Measurements from ENCODE around the gene PRMT2.

The PRMT2 gene

DNA sequence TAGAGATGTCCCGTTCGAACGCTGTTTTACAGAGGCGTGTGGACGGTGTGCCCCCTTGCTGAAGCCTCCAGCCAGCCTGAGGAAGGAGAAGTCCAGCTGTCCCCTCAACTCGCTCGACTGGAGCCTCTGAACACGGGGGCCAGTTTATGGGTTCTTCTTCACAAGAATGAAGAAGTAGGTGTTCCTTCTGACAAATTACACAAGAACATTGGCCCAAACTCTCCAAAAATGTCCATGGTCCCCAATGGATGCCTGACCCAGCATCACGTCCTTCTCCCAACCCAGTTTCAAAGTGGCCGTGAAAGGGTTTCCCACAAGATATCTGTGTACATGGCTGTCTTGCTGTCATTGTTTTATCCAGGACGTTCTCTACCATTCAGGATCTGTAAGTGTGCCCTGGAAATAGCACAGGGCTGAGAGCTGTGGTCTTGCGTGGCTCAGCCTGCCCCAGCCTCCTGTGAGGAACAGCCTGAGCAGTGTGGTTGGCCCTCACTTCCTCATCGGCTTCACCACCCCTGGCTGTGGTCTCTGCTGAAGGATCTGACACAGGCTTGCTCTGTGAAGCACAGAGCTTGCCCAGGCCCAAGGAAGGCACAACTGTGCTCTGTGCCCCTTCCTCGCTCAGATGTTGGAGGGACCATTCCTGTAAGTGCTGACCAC, 29.6 kb upstream of the PRMT2 start:
- CTCF ChIA-PET: no interaction called here
- no peak for TF ChIP-seq LEF1 (IDR thresholded peaks at IDR 0.05; ENCODE audit: borderline replicate concordance)
- TF ChIP-seq ARNT (IDR thresholded peaks at IDR 0.05): no peak
- TF ChIP-seq L3MBTL2 (conservative IDR thresholded peaks at IDR 0.05): no peak
- no peak for TF ChIP-seq SP1 (IDR thresholded peaks at IDR 0.05)
- TF ChIP-seq HDGF (IDR thresholded peaks at IDR 0.05; ENCODE audit: borderline replicate concordance): no peak
- TF ChIP-seq PKNOX1 (IDR thresholded peaks at IDR 0.05): no peak
- no peak for TF ChIP-seq TARDBP (IDR thresholded peaks at IDR 0.05)
- no peak for TF ChIP-seq ELF4 (IDR thresholded peaks at IDR 0.05)
- no peak for TF ChIP-seq SUZ12 (IDR thresholded peaks at IDR 0.05)
- TF ChIP-seq BHLHE40 (IDR thresholded peaks at IDR 0.05; ENCODE audit: borderline replicate concordance): no peak
- TF ChIP-seq FOXA1 (IDR thresholded peaks at IDR 0.05): no peak
- TF ChIP-seq FOXM1 (IDR thresholded peaks at IDR 0.05; ENCODE audit: borderline replicate concordance): no peak
- TF ChIP-seq NFRKB (IDR thresholded peaks at IDR 0.05): no peak
- TF ChIP-seq CTBP1 (IDR thresholded peaks at IDR 0.05; ENCODE audit: borderline replicate concordance): no peak
- no peak for TF ChIP-seq ZNF384 (IDR thresholded peaks at IDR 0.05)
- TF ChIP-seq FOXK2 (IDR thresholded peaks at IDR 0.05): no peak
- POLR2A ChIA-PET: no interaction called here

DNA sequence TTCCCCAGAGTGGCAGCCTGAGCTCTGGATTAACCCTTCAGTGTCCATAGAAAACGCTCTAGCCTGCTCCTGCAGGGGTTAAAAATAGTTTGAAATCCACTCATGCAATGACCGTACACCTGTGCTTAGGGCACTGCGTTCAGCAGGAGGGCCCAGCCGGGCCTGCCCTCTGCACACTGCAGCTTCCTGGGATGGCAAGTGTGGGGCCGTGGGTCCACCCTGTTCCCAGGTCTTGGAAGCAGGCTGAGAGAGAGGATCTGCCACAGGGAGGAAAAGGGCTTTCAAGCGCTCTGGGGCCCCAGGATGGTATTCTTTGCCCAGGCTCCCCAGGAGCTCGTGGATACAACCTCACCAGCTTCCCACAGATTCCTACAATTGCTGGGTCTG, 29.1 kb upstream of the PRMT2 start:
- CTCF ChIA-PET: no interaction called here
- POLR2A ChIA-PET: no interaction called here
- no peak for DNase-seq (ENCODE audit: extremely low spot score)
- TF ChIP-seq ZNF384 (IDR thresholded peaks at IDR 0.05): no peak
- TF ChIP-seq CTBP1 (IDR thresholded peaks at IDR 0.05; ENCODE audit: borderline replicate concordance): no peak
- no peak for TF ChIP-seq SUZ12 (IDR thresholded peaks at IDR 0.05)
- no peak for TF ChIP-seq BHLHE40 (IDR thresholded peaks at IDR 0.05; ENCODE audit: borderline replicate concordance)
- TF ChIP-seq PKNOX1 (IDR thresholded peaks at IDR 0.05): no peak
- no peak for TF ChIP-seq ELF4 (IDR thresholded peaks at IDR 0.05)
- no peak for TF ChIP-seq NFRKB (IDR thresholded peaks at IDR 0.05)
- no peak for TF ChIP-seq L3MBTL2 (conservative IDR thresholded peaks at IDR 0.05)
- no peak for TF ChIP-seq FOXM1 (IDR thresholded peaks at IDR 0.05; ENCODE audit: borderline replicate concordance)
- no peak for TF ChIP-seq FOXK2 (IDR thresholded peaks at IDR 0.05)
- TF ChIP-seq FOXA1 (IDR thresholded peaks at IDR 0.05): no peak
- TF ChIP-seq ARNT (IDR thresholded peaks at IDR 0.05): no peak
- TF ChIP-seq TARDBP (IDR thresholded peaks at IDR 0.05): no peak
- TF ChIP-seq LEF1 (IDR thresholded peaks at IDR 0.05; ENCODE audit: borderline replicate concordance): no peak
- TF ChIP-seq SP1 (IDR thresholded peaks at IDR 0.05): no peak
- TF ChIP-seq HDGF (IDR thresholded peaks at IDR 0.05; ENCODE audit: borderline replicate concordance): no peak

More for the DNA sequence above, 29.6 kb upstream of the PRMT2 start:
- no peak for DNase-seq (ENCODE audit: extremely low spot score)

DNA sequence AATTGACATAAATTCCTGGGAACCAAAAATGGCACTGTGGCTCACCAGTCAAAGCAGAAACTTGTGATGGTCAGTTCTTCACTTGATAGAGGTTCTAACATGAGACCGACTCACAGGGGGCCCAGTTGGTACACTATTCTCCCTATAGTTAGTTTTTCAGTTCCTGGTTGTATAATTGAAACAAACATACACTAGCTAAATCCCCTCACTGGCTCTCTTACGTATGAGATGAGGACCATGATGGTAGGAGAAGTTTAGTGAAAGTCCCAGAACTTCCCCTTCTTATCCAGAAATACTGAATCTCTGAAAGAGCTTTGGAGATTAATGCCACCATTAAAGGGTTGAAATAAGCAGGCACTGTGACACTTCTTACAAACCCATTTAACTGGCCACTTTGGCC, 27.8 kb upstream of the PRMT2 start:
- POLR2A ChIA-PET: interaction anchor here (1.3 kb wide), 1 partner anchor 28 kb away, joined by 4 read pairs; the partner anchor contains the start of gene PRMT2
- CTCF ChIA-PET: no interaction called here
- TF ChIP-seq LEF1 (IDR thresholded peaks at IDR 0.05; ENCODE audit: borderline replicate concordance): no peak
- no peak for TF ChIP-seq L3MBTL2 (conservative IDR thresholded peaks at IDR 0.05)
- no peak for TF ChIP-seq HDGF (IDR thresholded peaks at IDR 0.05; ENCODE audit: borderline replicate concordance)
- no peak for TF ChIP-seq FOXM1 (IDR thresholded peaks at IDR 0.05; ENCODE audit: borderline replicate concordance)
- no peak for TF ChIP-seq PKNOX1 (IDR thresholded peaks at IDR 0.05)
- no peak for TF ChIP-seq NFRKB (IDR thresholded peaks at IDR 0.05)
- no peak for TF ChIP-seq TARDBP (IDR thresholded peaks at IDR 0.05)
- no peak for TF ChIP-seq SUZ12 (IDR thresholded peaks at IDR 0.05)
- no peak for TF ChIP-seq FOXA1 (IDR thresholded peaks at IDR 0.05)
- no peak for TF ChIP-seq FOXK2 (IDR thresholded peaks at IDR 0.05)
- TF ChIP-seq ARNT (IDR thresholded peaks at IDR 0.05): no peak
- no peak for TF ChIP-seq ELF4 (IDR thresholded peaks at IDR 0.05)
- TF ChIP-seq CTBP1 (IDR thresholded peaks at IDR 0.05; ENCODE audit: borderline replicate concordance): no peak
- no peak for TF ChIP-seq SP1 (IDR thresholded peaks at IDR 0.05)
- DNase-seq (ENCODE audit: extremely low spot score): no peak

DNA sequence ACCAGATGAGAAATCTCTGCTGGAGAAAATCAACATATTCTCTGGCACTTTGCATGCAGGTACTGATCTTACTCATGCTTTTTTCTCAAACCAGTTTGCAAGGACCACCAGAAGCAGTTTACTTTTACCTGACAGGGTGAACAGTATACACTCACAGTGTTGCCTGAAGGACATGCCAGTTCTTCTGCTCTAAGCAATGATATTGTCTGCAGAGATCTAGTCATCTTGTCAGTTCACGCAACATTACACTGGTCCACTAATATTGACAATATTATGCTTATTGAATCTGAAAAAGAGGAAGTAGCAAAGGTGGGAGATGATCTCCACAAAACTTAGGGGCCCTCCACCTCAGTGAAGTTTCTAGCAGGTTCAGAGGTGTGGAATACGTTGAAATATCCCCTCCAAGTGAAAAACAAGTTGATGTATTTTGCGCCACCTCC, 26.8 kb upstream of the PRMT2 start:
- no peak for DNase-seq (ENCODE audit: extremely low spot score)
- ChIA-PET POLR2A (interaction anchor here (1.3 kb wide), 1 partner anchor 27 kb away, joined by 4 read pairs; the partner anchor contains the start of gene PRMT2), CTCF (no interaction called here)
- TF ChIP-seq ARNT (IDR thresholded peaks at IDR 0.05): no peak
- no peak for TF ChIP-seq BHLHE40 (IDR thresholded peaks at IDR 0.05; ENCODE audit: borderline replicate concordance)
- TF ChIP-seq HDGF (IDR thresholded peaks at IDR 0.05; ENCODE audit: borderline replicate concordance): no peak
- no peak for TF ChIP-seq FOXA1 (IDR thresholded peaks at IDR 0.05)
- no peak for TF ChIP-seq ZNF384 (IDR thresholded peaks at IDR 0.05)
- no peak for TF ChIP-seq NFRKB (IDR thresholded peaks at IDR 0.05)
- TF ChIP-seq CTBP1 (IDR thresholded peaks at IDR 0.05; ENCODE audit: borderline replicate concordance): no peak
- no peak for TF ChIP-seq FOXK2 (IDR thresholded peaks at IDR 0.05)
- no peak for TF ChIP-seq FOXM1 (IDR thresholded peaks at IDR 0.05; ENCODE audit: borderline replicate concordance)
- no peak for TF ChIP-seq TARDBP (IDR thresholded peaks at IDR 0.05)
- no peak for TF ChIP-seq SP1 (IDR thresholded peaks at IDR 0.05)

- TF ChIP-seq FOXK2 (IDR thresholded peaks at IDR 0.05) (no peak), PKNOX1 (IDR thresholded peaks at IDR 0.05) (no peak), ELF4 (IDR thresholded peaks at IDR 0.05) (no peak), SUZ12 (IDR thresholded peaks at IDR 0.05) (no peak), L3MBTL2 (conservative IDR thresholded peaks at IDR 0.05) (no peak), ARNT (IDR thresholded peaks at IDR 0.05) (no peak), SP1 (IDR thresholded peaks at IDR 0.05) (no peak), NFRKB (IDR thresholded peaks at IDR 0.05) (no peak), TARDBP (IDR thresholded peaks at IDR 0.05) (no peak), LEF1 (IDR thresholded peaks at IDR 0.05; ENCODE audit: borderline replicate concordance) (no peak), FOXA1 (IDR thresholded peaks at IDR 0.05) (no peak), CTBP1 (IDR thresholded peaks at IDR 0.05; ENCODE audit: borderline replicate concordance) (no peak)
- ChIA-PET CTCF (no interaction called here), POLR2A (no interaction called here)
- no peak for DNase-seq (ENCODE audit: extremely low spot score)
Measured at GRCh38 chr21:46610018-46610701, 25.3 kb upstream of the PRMT2 start.

Measured in HEK293T (cell line).